ENCODE results near the gene USP20. TPM values are rescaled to one million over a fixed set of nuclear protein-coding genes. Genes with fewer than 3 reads are reported as not detected.

The USP20 gene
- total RNA-seq, 2 donors from 2014 or later: 14.5 to 23.4 TPM

GRCh38 chr9:129929496-129930125 lies 94.4 kb downstream of the USP20 start:
- ATAC-seq (no peak), DNase-seq (no peak)
- no peaks in the 10 kb centered on the region for H3K27me3 ChIP-seq
- H3K36me3 ChIP-seq (replicated peaks in 1 of 2; ENCODE audit: insufficient read depth in 1 of 2, low read depth in 2 of 2): no peaks in the 10 kb centered on the region
- intact Hi-C loops (cut with DNase I): no loop called here
- no peak overlapping the region for H3K4me3 ChIP-seq
- no peak overlapping the region for H3K27ac ChIP-seq
- 92 to 94% methylated on average over 9 of the region's 9 CpGs for WGBS, 2 donors
- no peaks in the 10 kb centered on the region for H3K4me1 ChIP-seq
- TF ChIP-seq POLR2A (IDR thresholded peaks at IDR 0.05) (no peak), CTCF (IDR thresholded peaks at IDR 0.05) (no peak)
- H3K9me3 ChIP-seq: no peaks in the 10 kb centered on the region

GRCh38 chr9:129930743-129931142 lies 95.5 kb downstream of the USP20 start:
- H3K9me3 ChIP-seq: no peaks in the 10 kb centered on the region
- H3K4me3 ChIP-seq: no peak overlapping the region
- TF ChIP-seq POLR2A (IDR thresholded peaks at IDR 0.05) (no peak), CTCF (IDR thresholded peaks at IDR 0.05) (no peak)
- intact Hi-C loops (cut with DNase I): no loop called here
- no peaks in the 10 kb centered on the region for H3K27me3 ChIP-seq
- no peak for ATAC-seq
- DNase-seq: no peak
- WGBS, 2 donors: 87 to 94% methylated on average over 2 of the region's 2 CpGs
- H3K4me1 ChIP-seq: peaks cover 5% of the 10 kb centered on the region
- H3K27ac ChIP-seq: no peak overlapping the region
- no peaks in the 10 kb centered on the region for H3K36me3 ChIP-seq (replicated peaks in 1 of 2; ENCODE audit: insufficient read depth in 1 of 2, low read depth in 2 of 2)

Small RNA genes lying within 50 kb of the gene (microRNA-seq; reads per million reads assigned to microRNA genes)
- 0 to 0.90 reads per million in 2 donors for gene MIR6855 (ENCODE audit: borderline number of aligned reads in 2 of 2, borderline replicate concordance in 2 of 2)

Small RNA genes lying within 50 kb of the gene (small RNA-seq; reads per million reads assigned to genes)
- not detected for gene MIR6855

Other genes starting within 250 kb of the USP20 start
- gene C9orf50, start 214.4 kb upstream of the USP20 start, total RNA-seq: not detected
- gene NTMT1, start 209.3 kb upstream of the USP20 start, total RNA-seq: 10 to 100 TPM; 11.2 to 14.5 TPM
- gene ASB6, start 193.3 kb upstream of the USP20 start, total RNA-seq: 10 to 100 TPM; 12.7 to 14.5 TPM
- 1 to 10 TPM in 1 of 2 donors, not detected in 1; 1.0 TPM for gene PRRX2, start 169.8 kb upstream of the USP20 start, total RNA-seq
- under 1 TPM; 0.52 to 0.66 TPM for gene PTGES, start 82.4 kb upstream of the USP20 start, total RNA-seq
- 10 to 100 TPM in 1 of 2 donors, 1 to 10 TPM in 1; 9.6 to 19.2 TPM for gene TOR1B, start 32.3 kb upstream of the USP20 start, total RNA-seq
- gene TOR1A, start 11.3 kb upstream of the USP20 start, total RNA-seq: 10 to 100 TPM; 17.4 to 27.0 TPM
- 10 to 100 TPM; 25.1 to 48.0 TPM for gene C9orf78, start 183 bp upstream of the USP20 start, total RNA-seq
- 10 to 100 TPM; 17.1 to 17.9 TPM for gene FNBP1, start 207.7 kb downstream of the USP20 start, total RNA-seq
- 10 to 100 TPM in 1 of 2 donors, 1 to 10 TPM in 1; 9.6 to 11.4 TPM for gene GPR107, start 218.4 kb downstream of the USP20 start, total RNA-seq